Keratinocyte (primary cell): ENCODE results near the gene ITIH3. TPM values are rescaled to one million over a fixed set of nuclear protein-coding genes. Genes with fewer than 3 reads are reported as not detected.

Experiments
- DNase-seq: peaks from one replicate; pipeline ENCODE4 v3.0.0-alpha.2; 2011; ENCODE audit warnings: low read depth, missing footprints, low spot score
- FAIRE-seq: peaks from 2 replicates; lab custom pipeline; 2011; peaks lifted over from hg19 to GRCh38; lab: Jason Lieb, UNC
- H2AFZ ChIP-seq: 2 replicates; pipeline ENCODE4 v1.6.0; 2012; ENCODE audit warnings: low read length, control low read depth, inconsistent platforms; ENCODE audit not compliant: control insufficient read depth
- H3K27ac ChIP-seq: 2 replicates; pipeline ENCODE4 v1.5.1; 2011; ENCODE audit warnings: low read length; ENCODE audit not compliant: control insufficient read depth, insufficient read depth
- H3K27me3 ChIP-seq: 3 replicates; pipeline ENCODE4 v1.6.0; 2011; ENCODE audit warnings: low read length; ENCODE audit not compliant: control insufficient read depth, insufficient read depth; ENCODE audit errors: extremely low read depth
- H3K36me3 ChIP-seq, 2 experiments: 2 replicates in 1 of 2; 3 replicates in 1 of 2; pipeline ENCODE4 v1.5.1; 2011; ENCODE audit warnings: low read length in 2 of 2, mild to moderate bottlenecking in 1 of 2; ENCODE audit not compliant: control insufficient read depth in 2 of 2, insufficient read depth in 2 of 2; ENCODE audit errors: extremely low read depth in 1 of 2
- H3K4me1 ChIP-seq: 3 replicates; pipeline ENCODE4 v1.5.1; 2011; ENCODE audit warnings: low read length; ENCODE audit not compliant: control insufficient read depth, insufficient read depth; ENCODE audit errors: extremely low read depth
- H3K4me2 ChIP-seq: 3 replicates; pipeline ENCODE4 v1.6.0; 2011; ENCODE audit warnings: low read depth, low read length; ENCODE audit not compliant: control insufficient read depth, insufficient read depth; ENCODE audit errors: extremely low read depth
- H3K4me3 ChIP-seq, 3 experiments: fragments of 200-600 bp in 1 of 3; sonication (generic) in 1 of 3; 2 replicates in 2 of 3; 3 replicates in 1 of 3; pipeline ENCODE4 v1.5.1; 2011 to 2016; ENCODE audit warnings: low read length in 3 of 3, mild to moderate bottlenecking in 3 of 3, control low read depth in 2 of 3, inconsistent platforms in 1 of 3, low read depth in 1 of 3, mixed read lengths in 1 of 3, mixed run types in 1 of 3, moderate library complexity in 1 of 3; ENCODE audit not compliant: control insufficient read depth in 2 of 3, insufficient read depth in 2 of 3; ENCODE audit errors: extremely low read depth in 1 of 3
- H3K79me2 ChIP-seq: 2 replicates; pipeline ENCODE4 v1.6.0; 2012; ENCODE audit warnings: low read length; ENCODE audit not compliant: control insufficient read depth, insufficient read depth
- H3K9ac ChIP-seq: 3 replicates; pipeline ENCODE4 v1.6.0; 2011; ENCODE audit warnings: low read length; ENCODE audit not compliant: control insufficient read depth, insufficient read depth; ENCODE audit errors: extremely low read depth
- H3K9me1 ChIP-seq: 3 replicates; pipeline ENCODE4 v1.6.0; 2011; ENCODE audit warnings: low read length; ENCODE audit not compliant: control insufficient read depth, insufficient read depth; ENCODE audit errors: extremely low read depth
- H3K9me3 ChIP-seq: 2 replicates; pipeline ENCODE4 v1.5.1; 2012; ENCODE audit warnings: low read depth, low read length; ENCODE audit not compliant: control insufficient read depth
- H4K20me1 ChIP-seq: 3 replicates; pipeline ENCODE4 v1.6.0; 2011; ENCODE audit warnings: low read length; ENCODE audit not compliant: control insufficient read depth, insufficient read depth; ENCODE audit errors: extremely low read depth
- EZH2 ChIP-seq: IDR thresholded peaks from one replicate; pipeline ENCODE4 v1.6.1; 2012; ENCODE audit warnings: inconsistent platforms, mild to moderate bottlenecking, low read length, moderate library complexity
- dilution Hi-C: fragments of 300-500 bp; cut with MboI; formaldehyde crosslinking; loops from one replicate; pipeline ENCODE4 v1.7.0; 2020; ENCODE audit warnings: low sequenced_read_pairs; ENCODE audit not compliant: extremely low pct_ligation_motif_present
- polyA plus RNA-seq, 5 experiments: library from polyadenylated mRNA; depleted of rRNA in 3 of 5; stranded (reverse) in 3 of 5; stranded (forward) in 1 of 5; unstranded in 1 of 5; fragments of >200 nt; gene quantifications; 1 replicate in 1 of 5; 2 replicates in 3 of 5; 3 replicates in 1 of 5; pipeline versions ENCODE4 v1.2.1 to v1.2.3, GENCODE V29; 2011 to 2012; ENCODE audit warnings: missing spikeins in 2 of 5, low read depth in 1 of 5, low replicate concordance in 1 of 5
- TF ChIP-seq, protein P1 (sequence below), 3 experiments: IDR thresholded peaks in 1 of 3; conservative IDR thresholded peaks in 1 of 3; optimal IDR thresholded peaks in 1 of 3; 2 replicates in 2 of 3; 3 replicates in 1 of 3; pipeline versions ENCODE3 to v1.5.1; 2011; ENCODE audit warnings: low read length in 3 of 3, mild to moderate bottlenecking in 3 of 3, moderate library complexity in 2 of 3, control low read depth in 1 of 3, inconsistent platforms in 1 of 3; ENCODE audit not compliant: insufficient read depth in 2 of 3; ENCODE audit errors: extremely low read depth in 1 of 3

ITIH3 gene
- polyA plus RNA-seq, 1 donor (not counting 4 experiments of a cell fraction or from before 2014, with no cell fraction given) = not detected

DNA sequence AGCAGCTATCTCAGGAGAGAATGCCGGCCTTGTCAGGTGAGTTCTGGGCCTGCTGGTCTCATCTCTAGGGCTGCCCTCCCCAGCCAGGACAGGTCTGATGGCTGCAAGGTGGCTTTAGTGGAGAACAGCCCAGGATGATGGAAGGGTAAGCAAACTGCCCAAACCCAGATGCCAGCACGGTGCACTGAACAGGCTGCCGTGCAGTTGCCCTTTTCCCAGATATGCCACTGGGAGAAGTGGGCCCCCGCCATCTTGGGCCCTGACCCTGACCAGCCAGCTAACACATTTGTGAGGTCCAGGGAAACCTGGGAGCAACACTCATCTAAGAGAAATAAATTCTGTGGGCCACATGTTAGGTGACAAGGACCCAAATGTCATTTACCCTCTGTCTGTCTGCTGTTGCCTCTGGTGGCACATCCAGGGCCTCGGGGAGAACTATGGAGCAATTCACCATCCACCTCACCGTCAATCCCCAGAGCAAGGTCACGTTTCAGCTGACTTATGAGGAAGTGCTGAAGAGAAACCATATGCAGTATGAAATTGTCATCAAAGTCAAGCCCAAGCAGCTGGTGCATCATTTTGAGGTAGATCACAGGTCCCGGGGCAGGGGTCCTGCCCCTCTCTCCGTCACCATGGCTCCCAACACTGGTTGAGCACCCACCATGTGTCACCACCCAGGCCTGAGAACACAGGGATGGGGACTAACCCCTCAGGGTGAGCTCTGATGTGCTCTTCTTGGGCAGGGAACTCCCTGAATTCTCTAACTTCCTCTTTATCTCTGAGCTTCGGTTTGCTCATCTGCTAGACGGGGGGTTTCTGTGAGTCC is 15.4 kb upstream of the ITIH3 start:
- H3K4me3 ChIP-seq = no peak overlapping the region
- H3K9ac ChIP-seq = no peak overlapping the region
- dilution Hi-C loops = no loop called here
- no peak overlapping the region for H3K4me2 ChIP-seq
- no peak for FAIRE-seq
- peaks cover 26% of the 10 kb centered on the region for H3K27me3 ChIP-seq
- DNase-seq = no peak
- H4K20me1 ChIP-seq = no peaks in the 10 kb centered on the region
- no peaks in the 10 kb centered on the region for H3K9me3 ChIP-seq
- H3K36me3 ChIP-seq = no peaks in the 10 kb centered on the region
- no peak for TF ChIP-seq EZH2
- TF ChIP-seq, protein P1, sequence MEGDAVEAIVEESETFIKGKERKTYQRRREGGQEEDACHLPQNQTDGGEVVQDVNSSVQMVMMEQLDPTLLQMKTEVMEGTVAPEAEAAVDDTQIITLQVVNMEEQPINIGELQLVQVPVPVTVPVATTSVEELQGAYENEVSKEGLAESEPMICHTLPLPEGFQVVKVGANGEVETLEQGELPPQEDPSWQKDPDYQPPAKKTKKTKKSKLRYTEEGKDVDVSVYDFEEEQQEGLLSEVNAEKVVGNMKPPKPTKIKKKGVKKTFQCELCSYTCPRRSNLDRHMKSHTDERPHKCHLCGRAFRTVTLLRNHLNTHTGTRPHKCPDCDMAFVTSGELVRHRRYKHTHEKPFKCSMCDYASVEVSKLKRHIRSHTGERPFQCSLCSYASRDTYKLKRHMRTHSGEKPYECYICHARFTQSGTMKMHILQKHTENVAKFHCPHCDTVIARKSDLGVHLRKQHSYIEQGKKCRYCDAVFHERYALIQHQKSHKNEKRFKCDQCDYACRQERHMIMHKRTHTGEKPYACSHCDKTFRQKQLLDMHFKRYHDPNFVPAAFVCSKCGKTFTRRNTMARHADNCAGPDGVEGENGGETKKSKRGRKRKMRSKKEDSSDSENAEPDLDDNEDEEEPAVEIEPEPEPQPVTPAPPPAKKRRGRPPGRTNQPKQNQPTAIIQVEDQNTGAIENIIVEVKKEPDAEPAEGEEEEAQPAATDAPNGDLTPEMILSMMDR (optimal IDR thresholded peaks at IDR 0.05 in 1 of 3, IDR thresholded peaks at IDR 0.05 in 1 of 3, conservative IDR thresholded peaks at IDR 0.05 in 1 of 3; ENCODE audit: extremely low read depth in 1 of 3, insufficient read depth in 2 of 3, low read length in 3 of 3) = no peak
- H3K79me2 ChIP-seq = no peaks in the 10 kb centered on the region
- no peaks in the 10 kb centered on the region for H3K9me1 ChIP-seq
- no peak overlapping the region for H2AFZ ChIP-seq
- H3K4me1 ChIP-seq = no peaks in the 10 kb centered on the region
- H3K27ac ChIP-seq = no peak overlapping the region

DNA sequence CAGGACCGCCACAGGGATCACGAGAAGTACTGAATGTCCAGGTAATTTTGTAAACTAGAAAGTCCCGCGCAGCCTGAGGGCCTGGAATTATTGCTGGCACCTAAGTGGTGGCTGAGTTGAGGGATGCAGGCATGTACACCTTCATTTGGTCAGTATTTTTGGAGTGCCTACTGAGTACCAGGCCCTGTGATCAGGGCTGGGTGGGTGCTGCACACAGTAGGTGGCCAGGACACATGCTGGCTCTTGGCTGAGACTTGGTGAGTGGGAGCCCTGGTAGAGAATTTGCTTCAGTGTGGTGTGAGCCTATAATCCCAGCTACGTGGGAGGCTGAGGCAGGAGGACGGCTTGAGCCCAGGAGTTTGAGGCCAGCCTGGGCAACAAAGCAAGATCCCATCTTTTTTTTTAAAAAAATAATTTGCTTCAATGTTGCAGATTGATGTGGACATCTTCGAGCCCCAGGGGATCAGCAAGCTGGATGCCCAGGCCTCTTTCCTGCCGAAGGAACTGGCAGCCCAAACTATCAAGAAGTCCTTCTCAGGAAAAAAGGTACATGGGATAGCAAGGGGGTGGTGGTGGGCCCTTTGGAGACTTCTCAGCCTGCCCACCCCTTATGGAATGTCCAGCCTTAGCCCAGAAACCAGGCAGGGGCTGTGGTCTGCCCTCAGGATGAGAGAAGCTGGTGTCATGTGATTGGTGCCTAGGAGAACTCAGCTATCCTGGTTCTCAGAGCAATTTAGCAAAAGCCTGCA is 14.6 kb upstream of the ITIH3 start:
- no peaks in the 10 kb centered on the region for H3K9me3 ChIP-seq
- no peak overlapping the region for H2AFZ ChIP-seq
- no peak for TF ChIP-seq EZH2
- TF ChIP-seq, protein P1 (optimal IDR thresholded peaks at IDR 0.05 in 1 of 3, IDR thresholded peaks at IDR 0.05 in 1 of 3, conservative IDR thresholded peaks at IDR 0.05 in 1 of 3; ENCODE audit: extremely low read depth in 1 of 3, insufficient read depth in 2 of 3, low read length in 3 of 3) = no peak
- H3K79me2 ChIP-seq = no peaks in the 10 kb centered on the region
- H3K27ac ChIP-seq = no peak overlapping the region
- no peaks in the 10 kb centered on the region for H3K36me3 ChIP-seq
- dilution Hi-C loops = no loop called here
- no peaks in the 10 kb centered on the region for H3K4me1 ChIP-seq
- FAIRE-seq = no peak
- no peak overlapping the region for H3K9ac ChIP-seq
- H3K9me1 ChIP-seq = no peaks in the 10 kb centered on the region
- H4K20me1 ChIP-seq = no peaks in the 10 kb centered on the region
- no peak overlapping the region for H3K4me3 ChIP-seq
- no peak for DNase-seq
- no peak overlapping the region for H3K4me2 ChIP-seq
- H3K27me3 ChIP-seq = peaks cover 26% of the 10 kb centered on the region
